ENCODE results near the gene AZIN2.
"Not testable (repeated sequence)": the region's sequence is repeated elsewhere in the genome, so short reads cannot be mapped to it uniquely, and the experiment has no call there.

Gene AZIN2

GRCh38 chr1:33096363-33097005 lies 15.5 kb downstream of the AZIN2 start:
- DNase-seq: no peak

DNA sequence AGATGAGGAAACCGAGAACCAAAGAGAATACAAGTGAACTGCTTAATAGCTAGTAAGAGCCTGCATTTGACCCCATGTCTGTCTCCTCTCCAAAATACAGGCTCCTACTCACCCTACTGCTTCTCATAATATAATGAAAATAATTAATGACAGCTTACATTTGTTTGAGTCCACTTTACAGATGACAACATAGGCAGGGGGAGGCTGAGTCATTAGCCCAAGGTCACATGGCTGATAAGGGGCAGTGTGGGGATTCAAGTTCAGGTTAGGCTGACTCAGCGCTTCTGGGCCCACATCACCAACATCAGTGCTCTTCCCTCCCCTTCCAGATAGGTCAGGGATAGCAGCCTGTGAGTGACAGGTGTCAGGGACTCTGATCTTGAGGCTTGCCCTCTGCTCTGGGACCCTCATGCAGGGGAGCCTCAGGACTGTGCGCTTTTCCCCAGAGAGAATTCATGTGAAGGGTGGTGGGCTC lies 16.2 kb downstream of the AZIN2 start:
- no peak for DNase-seq

GRCh38 chr1:33097762-33098161 lies 16.8 kb downstream of the AZIN2 start:
- no peak for DNase-seq

- peak; percentile 36 for DNase-seq
Observed at GRCh38 chr1:33098371-33098770, 17.4 kb downstream of the AZIN2 start.

GRCh38 chr1:33099290-33100118 lies 18.6 kb downstream of the AZIN2 start:
- peak; percentile 96 for DNase-seq

DNA sequence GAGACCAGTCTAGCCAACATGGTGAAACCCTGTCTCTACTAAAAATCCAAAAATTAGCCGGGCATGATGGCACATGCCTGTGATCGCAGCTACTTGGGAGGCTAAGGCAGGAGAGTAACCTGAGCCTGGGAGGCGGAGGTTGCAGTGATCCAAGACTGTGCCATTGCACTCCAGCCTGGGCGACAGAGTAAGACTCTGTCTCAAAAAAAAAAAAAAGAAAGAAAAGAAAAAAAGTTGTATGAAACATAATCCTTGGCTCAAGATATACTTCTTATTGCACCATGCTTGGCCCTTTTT lies 19.1 kb downstream of the AZIN2 start:
- not testable (repeated sequence) for DNase-seq

GRCh38 chr1:33110477-33110876 lies 29.5 kb downstream of the AZIN2 start:
- no peak for DNase-seq

DNA sequence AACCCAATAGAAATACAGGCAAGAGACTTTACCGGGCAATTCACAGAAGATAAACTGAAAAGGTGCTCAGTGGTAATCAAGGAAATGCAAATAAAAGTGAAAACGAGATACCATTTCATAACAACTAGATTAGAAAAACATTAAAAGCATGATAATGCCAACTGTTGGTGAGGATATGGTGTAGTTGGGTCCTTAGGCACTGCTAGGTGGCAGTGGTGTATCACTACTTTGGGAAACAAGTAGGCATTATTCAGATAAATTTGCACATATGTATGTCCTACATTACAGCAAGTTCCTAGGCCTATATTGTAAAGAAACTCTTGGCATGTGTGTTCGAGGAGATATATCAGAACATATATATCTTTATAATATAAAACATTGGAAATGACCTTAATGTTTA lies 31.0 kb downstream of the AZIN2 start:
- no peak for DNase-seq

- no peak for DNase-seq
Observed at GRCh38 chr1:33117440-33118085, 36.6 kb downstream of the AZIN2 start.

- no peak for DNase-seq
Observed at GRCh38 chr1:33118274-33118673, 37.3 kb downstream of the AZIN2 start.

DNA sequence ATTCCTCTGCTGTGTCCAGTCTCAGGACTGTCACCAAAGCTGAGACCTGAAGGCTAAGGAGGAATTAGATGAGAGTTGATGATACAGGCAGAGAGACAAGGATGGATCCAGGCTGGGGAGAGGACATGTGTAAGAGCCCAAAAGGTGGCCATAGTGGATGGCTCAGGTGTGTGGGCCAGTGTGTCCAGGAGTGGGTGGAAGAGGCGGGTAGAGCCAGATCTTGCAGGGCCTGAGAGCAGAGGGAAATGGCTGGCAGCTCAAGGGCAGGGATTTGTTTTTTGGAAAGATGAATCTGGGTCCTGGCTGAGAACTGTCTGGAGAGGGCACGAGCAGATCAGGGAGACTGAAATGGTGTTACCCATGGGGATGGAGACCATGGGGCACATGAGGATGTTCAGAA lies 38.1 kb downstream of the AZIN2 start:
- no peak for DNase-seq

DNA sequence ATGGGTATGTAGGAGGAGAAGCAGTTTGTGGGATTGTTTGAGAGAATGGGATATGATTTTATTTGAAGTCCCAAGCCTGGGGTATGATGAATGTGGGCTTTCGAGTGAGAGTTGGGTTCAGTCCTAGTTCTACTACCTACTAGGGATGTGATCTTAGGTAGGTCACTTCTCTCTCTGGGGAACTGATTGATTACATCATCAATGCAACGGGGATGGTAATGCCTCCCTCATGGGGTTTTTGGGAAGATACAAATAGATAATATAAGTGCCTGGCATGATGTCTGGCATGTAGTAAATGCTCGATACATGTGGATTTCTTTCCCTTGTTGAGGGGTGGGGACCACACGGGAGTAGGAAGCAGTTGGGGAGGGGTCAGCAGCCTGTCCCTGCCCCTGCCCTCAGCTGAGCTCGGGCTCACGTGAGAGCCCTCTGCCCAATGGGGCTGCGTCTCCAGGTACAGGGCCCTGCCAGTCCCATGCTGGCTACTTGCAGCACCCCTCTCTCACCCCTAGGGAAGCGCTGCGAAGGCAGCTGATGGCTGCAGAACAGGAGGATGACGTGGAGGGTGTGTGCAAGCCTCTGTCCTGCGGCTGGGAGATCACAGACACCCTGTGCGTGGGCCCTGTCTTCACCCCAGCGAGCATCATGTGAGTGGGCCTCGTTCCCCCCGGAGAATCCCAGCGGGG lies 38.7 kb downstream of the AZIN2 start:
- DNase-seq: no peak

- no peak for DNase-seq
Observed at GRCh38 chr1:33120436-33121231, 39.7 kb downstream of the AZIN2 start.

DNA sequence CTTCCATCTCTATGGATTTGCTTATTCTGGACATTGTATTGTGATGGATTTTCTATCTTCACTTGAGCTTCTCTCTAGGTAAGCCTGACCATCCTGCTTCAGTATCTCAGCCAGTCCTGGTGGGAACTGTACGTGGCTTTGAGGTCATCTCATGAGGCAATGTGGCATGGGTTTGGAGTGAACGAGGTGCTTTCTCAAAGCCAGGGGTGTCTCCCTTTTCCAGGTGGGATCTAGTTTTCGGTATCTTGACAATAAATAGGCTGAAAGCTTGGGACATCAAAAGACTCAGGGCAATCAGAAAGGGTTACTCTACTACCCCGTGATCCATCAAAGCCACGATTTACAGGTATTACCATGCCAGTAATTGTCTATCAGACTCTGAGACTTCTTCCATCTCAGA lies 40.8 kb downstream of the AZIN2 start:
- no peak for DNase-seq

- no peak for DNase-seq
Observed at GRCh38 chr1:33122483-33123178, 41.7 kb downstream of the AZIN2 start.

- no peak for DNase-seq
Observed at GRCh38 chr1:33123266-33123665, 42.3 kb downstream of the AZIN2 start.

DNA sequence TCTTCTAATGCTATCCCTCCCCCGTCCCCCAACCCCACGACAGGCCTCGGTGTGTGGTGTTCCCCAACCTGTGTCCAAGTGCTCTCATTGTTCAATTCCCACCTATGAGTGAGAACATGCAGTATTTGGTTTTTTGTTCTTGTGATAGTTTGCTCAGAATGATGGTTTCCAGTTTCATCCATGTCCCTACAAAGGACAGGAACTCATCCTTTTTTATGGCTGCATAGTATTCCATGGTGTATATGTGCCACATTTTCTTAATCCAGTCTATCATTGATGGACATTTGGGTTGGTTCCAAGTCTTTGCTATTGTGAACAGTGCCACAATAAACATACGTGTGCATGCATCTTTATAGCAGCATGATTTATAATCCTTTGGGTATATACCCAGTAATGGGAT lies 43.7 kb downstream of the AZIN2 start:
- not testable (repeated sequence) for DNase-seq

DNA sequence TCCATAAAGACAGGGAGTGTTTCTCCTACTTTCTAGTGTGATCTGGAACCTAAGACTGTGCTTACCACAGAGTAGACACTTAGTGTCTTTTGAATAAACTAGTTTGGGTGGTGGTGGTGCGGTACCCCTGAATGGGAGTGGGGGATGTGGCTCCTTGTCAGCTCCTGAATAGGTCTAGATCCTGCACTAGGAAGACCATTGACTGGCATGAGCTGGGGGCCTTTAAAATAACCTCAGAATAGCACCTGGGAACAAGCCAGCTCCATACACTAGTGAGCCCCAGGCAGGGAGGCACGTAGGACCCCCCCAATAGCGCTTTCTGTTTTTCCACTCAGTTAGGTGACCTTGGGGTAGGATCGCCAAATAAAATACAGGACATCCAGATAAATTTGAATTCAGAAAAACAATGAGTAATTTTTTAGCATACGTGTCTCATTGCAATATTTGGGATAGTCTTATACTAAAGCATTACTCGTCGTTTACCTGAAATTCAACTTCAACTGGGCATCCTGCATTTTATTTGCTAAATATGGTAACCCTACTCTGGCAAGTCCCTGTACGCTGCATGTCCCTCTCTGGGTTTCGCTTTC lies 45.6 kb downstream of the AZIN2 start:
- DNase-seq: no peak

DNA sequence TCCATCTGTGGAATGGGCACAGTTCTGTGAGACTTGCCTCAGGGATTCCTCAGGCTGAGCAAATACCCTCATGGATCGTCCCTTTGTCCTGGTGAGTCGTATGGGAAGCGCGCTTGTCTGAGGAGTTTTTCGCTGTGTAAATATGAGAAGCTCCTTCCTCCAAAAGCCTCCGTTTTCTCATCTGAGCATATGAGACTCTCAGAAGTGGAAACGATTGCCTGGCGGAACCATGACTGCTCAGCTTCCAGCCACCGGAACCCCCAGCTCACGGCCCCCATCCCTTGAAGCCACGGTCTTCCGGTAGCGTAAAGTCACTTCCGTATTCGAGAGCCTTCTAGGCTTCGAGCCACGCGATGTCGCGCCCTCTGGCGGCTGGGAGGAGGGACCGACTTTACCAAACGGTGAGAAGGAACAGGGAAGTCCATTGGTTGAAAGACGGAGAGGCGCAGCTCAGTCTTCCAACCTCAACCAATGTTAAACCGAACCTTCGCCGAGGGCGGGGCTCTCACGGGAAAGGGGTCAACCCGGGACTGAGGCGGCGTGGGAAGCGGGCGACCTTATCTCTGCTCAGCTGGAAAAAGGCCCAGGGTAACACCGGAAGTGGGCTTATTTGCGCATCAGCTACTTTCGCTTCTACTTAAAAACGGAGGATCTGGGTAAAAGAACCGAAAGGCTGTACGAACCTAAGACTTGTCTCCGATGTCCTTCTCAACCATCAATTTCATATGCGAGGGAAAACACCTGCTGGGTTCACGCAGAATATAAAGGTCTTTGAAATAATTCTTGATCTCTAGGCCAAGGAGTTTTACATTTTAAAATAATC lies 46.3 kb downstream of the AZIN2 start:
- DNase-seq: peak; percentile 99

GRCh38 chr1:33128781-33129180 lies 47.8 kb downstream of the AZIN2 start:
- DNase-seq: no peak

- no peak for DNase-seq
Observed at GRCh38 chr1:33130297-33130696, 49.3 kb downstream of the AZIN2 start.

Measured in GDM1 (cell line).